Adrenal gland (tissue), 5 donors: Measurements from ENCODE around the gene MYH7.

Experiments
- CTCF ChIP-seq, 6 experiments: fragments of 450-650 bp in 4 of 6; fragments of 200-600 bp in 2 of 6; sonication (generic) in 1 of 6; IDR thresholded peaks; 1 replicate in 5 of 6; 2 replicates in 1 of 6; pipeline versions ENCODE4 v1.5.1 to v1.8.0; 2016 to 2021; ENCODE audit warnings: antibody characterized with exemption in 6 of 6, mild to moderate bottlenecking in 2 of 6, moderate library complexity in 1 of 6
- POLR2A ChIP-seq, 2 donors: fragments of 450-650 bp; IDR thresholded peaks; one replicate each; pipeline ENCODE4 v1.6.1; 2017; ENCODE audit warnings: antibody characterized with exemption in 2 of 2, mild to moderate bottlenecking in 2 of 2, moderate library complexity in 1 of 2
- donor health status: DM: no; HTN: no; CAD: no.

- no peak for TF ChIP-seq CTCF (IDR thresholded peaks at IDR 0.05)
- TF ChIP-seq POLR2A (IDR thresholded peaks at IDR 0.05) = no peak
Observed at GRCh38 chr14:23382276-23382675, 53.2 kb downstream of the MYH7 start.
